Aorta (tissue), 5 donors: Measurements from ENCODE around the gene AGAP1. TPM values are rescaled to one million over a fixed set of nuclear protein-coding genes. Genes with fewer than 3 reads are reported as not detected.

Source experiments
- ATAC-seq: fragments of 200-7000 bp; cut with Tn5 transposase; one replicate; pipeline ENCODE4 v1.9.1; 2022; ENCODE audit warnings: moderate library complexity; ENCODE audit not compliant: low FRiP score
- DNase-seq, 2 donors: peaks; one replicate each; pipeline ENCODE4 v3.0.0-alpha.2; 2020
- H3K27ac ChIP-seq, 2 donors: one replicate each; pipeline ENCODE4 v1.5.1; 2013; ENCODE audit warnings: low read length in 2 of 2, mild to moderate bottlenecking in 2 of 2, moderate library complexity in 2 of 2, control low read depth in 1 of 2, inconsistent platforms in 1 of 2, low read depth in 1 of 2
- H3K27me3 ChIP-seq, 2 donors: one replicate each; pipeline ENCODE4 v1.6.1; 2013; ENCODE audit warnings: control low read depth in 1 of 2, low read length in 1 of 2, mild to moderate bottlenecking in 1 of 2, moderate library complexity in 1 of 2; ENCODE audit not compliant: insufficient read depth in 2 of 2, control insufficient read depth in 1 of 2
- H3K36me3 ChIP-seq, 2 donors: one replicate each; pipeline ENCODE4 v1.6.1; 2013; ENCODE audit warnings: control low read depth in 1 of 2, low read length in 1 of 2, mild to moderate bottlenecking in 1 of 2; ENCODE audit not compliant: insufficient read depth in 2 of 2, control insufficient read depth in 1 of 2
- H3K4me1 ChIP-seq, 2 donors: one replicate each; pipeline ENCODE4 v1.6.1; 2013; ENCODE audit warnings: low read length in 2 of 2, control low read depth in 1 of 2, mild to moderate bottlenecking in 1 of 2, moderate library complexity in 1 of 2; ENCODE audit not compliant: insufficient read depth in 2 of 2, control insufficient read depth in 1 of 2
- H3K4me3 ChIP-seq, 2 donors: one replicate each; pipeline ENCODE4 v1.5.1; 2013; ENCODE audit warnings: low read length in 2 of 2, control low read depth in 1 of 2, mild to moderate bottlenecking in 1 of 2
- H3K9me3 ChIP-seq: one replicate; pipeline ENCODE4 v1.6.1; 2013; ENCODE audit warnings: mild to moderate bottlenecking, low read length; ENCODE audit not compliant: control insufficient read depth
- WGBS, 2 donors: extraction: QIAGEN DNeasy Blood & Tissue Kit; methylation state at CpG; one replicate each; pipeline ENCODE4 v1.1.7; 2013; 5-methylcytosine and 5-hydroxymethylcytosine counted together
- intact Hi-C, 2 donors: fragments of 100-400 bp; cut with DNase I; formaldehyde crosslinking; loops; one replicate each; pipeline versions ENCODE4 v1.14.2 to v1.15.0; 2022
- polyA plus RNA-seq, 2 donors: library from polyadenylated mRNA; stranded (reverse); fragments of 200-250 nt; gene quantifications; one replicate each; pipeline ENCODE4 v1.2.3, GENCODE V29; 2013
- total RNA-seq, 2 donors: library from RNA; stranded (reverse); fragmentation: NEBNext Ultra II Directional; extraction: Animal tissue kit (Norgen Biotek cat#: 25700); gene quantifications; one replicate each; pipeline ENCODE4 v1.2.1, GENCODE V29; 2021
- donor health status: healthy with polysubstance abuse.
- donor health status: Bipolar disorder and iron deficiency.
- donor health status: DM: no; HTN: no; CAD: no.
- donor health status: DM: no; HTN: no; CAD: no.
- donor health status: DM: yes; HTN: yes; CAD: no.

AGAP1 gene
- total and polyA plus RNA-seq, 4 donors, result 3.0 to 32.7 (median 12.7) TPM

DNA sequence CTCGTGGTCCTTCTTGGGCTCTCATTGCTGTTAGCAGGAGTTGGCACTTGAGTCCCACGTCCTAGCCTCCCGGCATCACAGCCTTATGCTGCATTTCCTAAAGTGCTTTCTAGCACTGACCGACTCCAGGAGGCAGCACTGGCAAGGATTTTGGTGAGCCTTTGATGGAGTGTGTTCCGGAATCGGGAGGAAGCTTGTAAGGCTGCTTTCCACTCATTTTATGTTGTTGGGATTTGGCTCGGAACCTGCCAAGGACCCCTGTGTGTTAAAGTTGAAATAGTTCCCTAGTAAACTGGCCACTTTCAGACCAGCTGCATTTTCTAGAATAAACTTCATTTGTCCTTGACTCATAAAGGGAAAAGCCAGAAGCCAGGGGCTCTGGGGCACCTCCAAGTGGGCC, 88.9 kb downstream of the AGAP1 start:
- no peak overlapping the region for H3K4me3 ChIP-seq
- no peak for DNase-seq
- H3K36me3 ChIP-seq, result no peaks in the 10 kb centered on the region
- H3K9me3 ChIP-seq, result no peaks in the 10 kb centered on the region
- no peak overlapping the region for H3K27ac ChIP-seq
- H3K27me3 ChIP-seq, result no peaks in the 10 kb centered on the region
- 92 to 94% methylated on average over 7 of the region's 7 CpGs for WGBS, 2 donors
- intact Hi-C loops, result no loop called here
- H3K4me1 ChIP-seq, result no peaks in the 10 kb centered on the region
- no peak for ATAC-seq

DNA sequence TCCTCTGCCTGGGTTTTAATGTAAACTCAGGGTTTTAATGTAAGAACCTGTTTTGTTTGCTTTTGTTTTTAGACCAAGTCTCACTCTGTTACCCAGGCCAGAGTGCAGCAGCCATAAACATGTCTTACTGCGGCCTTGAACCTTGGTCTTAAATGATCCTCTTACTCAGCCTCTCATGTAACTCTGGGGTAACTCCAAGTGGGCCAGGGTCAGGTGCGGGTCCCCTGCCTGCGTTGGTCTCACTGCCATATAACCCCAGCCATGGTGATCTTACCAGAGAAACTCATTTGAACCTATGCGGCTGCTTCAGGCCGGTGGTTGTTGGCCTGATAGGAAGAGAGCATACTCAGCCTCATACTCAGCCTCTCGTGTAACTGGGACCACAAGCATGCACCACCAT, 89.3 kb downstream of the AGAP1 start:
- Histone ChIP-seq H3K36me3 (no peaks in the 10 kb centered on the region), H3K4me3 (no peak overlapping the region), H3K27ac (no peak overlapping the region), H3K9me3 (no peaks in the 10 kb centered on the region), H3K27me3 (no peaks in the 10 kb centered on the region), H3K4me1 (no peaks in the 10 kb centered on the region)
- intact Hi-C loops, result no loop called here
- DNase-seq (no peak), ATAC-seq (no peak)
- 96 to 98% methylated on average over 6 of the region's 6 CpGs for WGBS, 2 donors

DNA sequence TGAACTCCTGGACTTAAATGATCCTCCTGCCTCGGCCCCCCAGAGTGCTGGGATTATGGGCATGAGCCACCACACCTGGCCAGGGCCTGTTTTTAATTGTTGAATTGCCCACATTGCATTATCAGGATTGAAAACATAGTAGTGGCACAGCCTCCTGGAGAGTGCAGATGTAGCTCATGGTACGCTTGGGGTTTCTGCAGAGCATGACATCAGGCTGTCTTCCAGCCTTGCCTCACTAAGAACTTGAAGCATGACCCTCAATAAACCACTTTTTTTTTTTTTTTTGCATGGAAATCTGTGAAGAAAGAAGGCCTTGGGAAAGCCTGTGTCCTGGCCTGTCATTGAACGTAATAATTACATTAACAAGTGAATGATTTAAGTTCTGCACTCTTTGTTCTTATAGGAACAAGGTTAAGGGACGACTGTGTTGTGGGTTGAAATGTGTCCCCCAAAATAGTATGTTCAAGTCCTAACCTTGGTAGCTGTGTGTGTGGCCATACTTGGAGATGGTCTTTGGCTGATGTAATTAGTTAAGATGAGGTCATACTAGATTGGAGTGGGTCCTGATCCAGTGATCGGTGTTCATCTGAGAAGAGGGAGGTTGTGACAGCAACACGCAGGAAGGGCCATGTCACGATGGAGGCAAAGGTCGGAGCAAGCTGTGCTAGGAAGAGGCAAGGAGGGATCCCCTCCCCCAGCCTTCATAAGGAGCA, 90.2 kb downstream of the AGAP1 start:
- H3K4me3 ChIP-seq, result no peak overlapping the region
- no peak for ATAC-seq
- DNase-seq, result peak in 1 of 2 donors; percentile 32
- H3K27me3 ChIP-seq, result no peaks in the 10 kb centered on the region
- H3K4me1 ChIP-seq, result no peaks in the 10 kb centered on the region
- H3K36me3 ChIP-seq, result no peaks in the 10 kb centered on the region
- H3K27ac ChIP-seq, result no peak overlapping the region
- intact Hi-C loops, result no loop called here
- WGBS, 2 donors, result 87 to 90% methylated on average over 8 of the region's 8 CpGs
- no peaks in the 10 kb centered on the region for H3K9me3 ChIP-seq

DNA sequence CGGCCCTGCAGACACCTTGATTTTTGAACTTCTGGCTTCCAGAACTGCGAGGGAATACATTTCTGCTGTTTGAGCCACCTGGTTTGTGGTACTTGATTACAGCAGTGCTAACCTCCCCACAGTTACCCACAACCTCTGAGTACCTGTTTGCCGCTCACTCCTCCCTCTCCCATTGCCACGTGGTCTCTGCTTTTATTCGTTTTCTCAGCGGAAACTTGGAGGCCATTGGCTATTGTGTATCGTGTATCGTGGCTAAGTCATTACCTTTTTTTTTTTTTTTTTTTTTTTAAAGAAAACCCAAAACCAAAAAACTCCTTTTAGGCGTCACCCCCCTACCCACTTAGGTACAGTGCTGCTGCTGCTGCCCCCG, 90.8 kb downstream of the AGAP1 start:
- no peak overlapping the region for H3K27ac ChIP-seq
- DNase-seq, result no peak

DNA sequence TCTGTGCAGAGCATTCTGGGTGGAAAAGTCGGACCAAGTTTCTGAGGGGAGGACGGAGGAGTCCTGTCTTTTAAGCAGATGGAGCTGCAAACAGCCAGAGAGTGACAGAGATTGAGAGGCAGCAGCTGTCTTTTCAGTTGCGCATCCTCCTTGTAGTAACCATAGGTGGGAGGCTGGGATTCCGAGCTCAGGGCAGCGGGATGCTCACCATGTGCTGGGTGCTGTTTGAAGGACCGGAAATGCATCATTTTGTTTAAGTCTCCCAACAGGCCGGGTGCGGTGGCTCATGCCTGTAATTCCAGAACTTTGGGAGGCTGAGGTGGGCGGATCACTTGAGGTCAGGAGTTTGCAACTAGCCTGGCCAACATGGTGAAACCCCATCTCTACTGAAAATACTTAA, 93.4 kb downstream of the AGAP1 start:
- H3K27me3 ChIP-seq, result no peaks in the 10 kb centered on the region
- H3K4me1 ChIP-seq, result no peaks in the 10 kb centered on the region
- no peak overlapping the region for H3K27ac ChIP-seq
- intact Hi-C loops, result no loop called here
- no peaks in the 10 kb centered on the region for H3K36me3 ChIP-seq
- ATAC-seq (no peak), DNase-seq (no peak)
- WGBS, 2 donors, result 97% methylated on average over 9 of the region's 9 CpGs
- H3K4me3 ChIP-seq, result no peak overlapping the region
- H3K9me3 ChIP-seq, result no peaks in the 10 kb centered on the region

More for the DNA sequence above, 90.8 kb downstream of the AGAP1 start:
- Histone ChIP-seq H3K9me3 (no peaks in the 10 kb centered on the region), H3K4me3 (no peak overlapping the region), H3K36me3 (no peaks in the 10 kb centered on the region), H3K4me1 (no peaks in the 10 kb centered on the region), H3K27me3 (no peaks in the 10 kb centered on the region)
- 76 to 79% methylated on average over 10 of the region's 10 CpGs for WGBS, 2 donors
- intact Hi-C loops, result no loop called here
- no peak for ATAC-seq

DNA sequence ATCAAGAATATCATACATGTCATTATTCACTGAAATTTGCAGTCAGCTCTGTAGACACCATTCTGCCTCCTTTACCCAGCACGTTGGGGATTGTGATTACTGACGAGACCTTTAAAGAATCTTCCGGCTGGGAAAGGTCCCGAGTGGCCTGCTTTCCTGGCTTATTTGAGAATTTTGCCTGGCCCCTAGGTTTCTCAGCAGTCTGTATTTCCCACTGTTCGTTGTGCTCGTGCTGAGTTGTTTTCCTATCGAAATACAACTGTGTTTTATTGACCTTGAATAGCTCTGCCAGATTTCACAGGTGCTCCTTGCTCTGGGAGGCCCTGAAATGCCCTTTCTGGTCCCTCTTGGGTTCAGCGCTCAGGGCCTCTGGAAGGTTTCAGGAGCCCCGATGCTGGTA, 94.9 kb downstream of the AGAP1 start:
- no peak for DNase-seq

DNA sequence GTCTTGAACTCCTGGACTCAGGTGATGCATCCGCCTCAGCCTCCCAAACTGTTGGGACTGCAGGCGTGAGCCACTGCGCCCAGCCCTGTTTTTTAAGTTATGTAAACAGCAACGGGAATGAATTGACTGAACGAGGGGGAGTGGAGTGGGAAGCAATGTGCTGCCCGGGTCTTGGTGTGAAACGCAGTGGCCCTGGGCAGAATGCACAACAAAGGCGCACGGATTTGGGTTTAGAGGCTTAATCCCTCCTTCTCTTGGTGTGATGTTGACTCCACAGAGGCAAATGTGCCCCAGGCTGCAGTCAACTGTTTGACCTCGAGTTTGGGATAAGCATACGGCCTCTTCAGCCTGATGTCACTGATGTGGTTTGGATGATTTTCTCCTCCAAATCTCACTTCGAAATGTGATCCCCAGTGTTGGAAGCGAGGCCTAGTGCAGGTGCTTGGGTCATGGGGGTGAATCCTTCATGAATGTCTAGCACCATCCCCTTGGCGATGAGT, 97.4 kb downstream of the AGAP1 start:
- Histone ChIP-seq H3K4me3 (no peak overlapping the region), H3K9me3 (no peaks in the 10 kb centered on the region), H3K36me3 (no peaks in the 10 kb centered on the region), H3K27me3 (no peaks in the 10 kb centered on the region), H3K4me1 (no peaks in the 10 kb centered on the region), H3K27ac (no peak overlapping the region)
- DNase-seq, result no peak
- 92 to 96% methylated on average over 14 of the region's 14 CpGs for WGBS, 2 donors
- intact Hi-C loops, result loop anchor here (5.0 to 10.0 kb wide), 2 partner anchors 156 to 454 kb away; no protein-coding TSS in a partner anchor
- no peak for ATAC-seq

More for the DNA sequence above, 94.9 kb downstream of the AGAP1 start:
- no peak overlapping the region for H3K4me3 ChIP-seq
- ATAC-seq, result no peak
- H3K27ac ChIP-seq, result no peak overlapping the region
- intact Hi-C loops, result no loop called here
- H3K36me3 ChIP-seq, result no peaks in the 10 kb centered on the region
- WGBS, 2 donors, result 70 to 78% methylated on average over 9 of the region's 9 CpGs
- H3K9me3 ChIP-seq, result no peaks in the 10 kb centered on the region
- no peaks in the 10 kb centered on the region for H3K27me3 ChIP-seq
- H3K4me1 ChIP-seq, result no peaks in the 10 kb centered on the region

DNA sequence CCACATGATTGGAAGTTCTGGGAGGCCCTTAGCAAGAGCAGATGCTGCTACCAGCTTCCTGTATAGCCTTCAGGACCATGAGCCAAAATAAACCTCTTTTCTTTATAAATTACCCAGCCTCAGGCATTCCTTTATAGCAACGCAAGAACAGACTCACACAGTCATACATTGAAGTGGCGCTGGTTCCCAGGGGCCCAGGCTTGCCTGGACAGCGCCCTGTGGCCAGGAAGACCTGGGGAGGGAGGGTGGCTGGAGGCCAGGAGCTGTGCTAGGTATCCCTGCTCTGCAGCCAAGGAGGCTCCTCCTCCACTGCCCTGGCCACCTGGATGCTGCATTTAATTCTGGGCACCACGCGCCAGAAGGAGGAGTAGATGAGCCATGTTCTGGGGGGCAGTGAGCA, 98.1 kb downstream of the AGAP1 start:
- Histone ChIP-seq H3K27me3 (no peaks in the 10 kb centered on the region), H3K27ac (no peak overlapping the region), H3K4me1 (no peaks in the 10 kb centered on the region), H3K36me3 (no peaks in the 10 kb centered on the region), H3K4me3 (no peak overlapping the region), H3K9me3 (no peaks in the 10 kb centered on the region)
- intact Hi-C loops, result loop anchor here (5.0 to 10.0 kb wide), 2 partner anchors 157 to 455 kb away; no protein-coding TSS in a partner anchor
- DNase-seq (no peak), ATAC-seq (no peak)
- 58 to 62% methylated on average over 5 of the region's 5 CpGs for WGBS, 2 donors

DNA sequence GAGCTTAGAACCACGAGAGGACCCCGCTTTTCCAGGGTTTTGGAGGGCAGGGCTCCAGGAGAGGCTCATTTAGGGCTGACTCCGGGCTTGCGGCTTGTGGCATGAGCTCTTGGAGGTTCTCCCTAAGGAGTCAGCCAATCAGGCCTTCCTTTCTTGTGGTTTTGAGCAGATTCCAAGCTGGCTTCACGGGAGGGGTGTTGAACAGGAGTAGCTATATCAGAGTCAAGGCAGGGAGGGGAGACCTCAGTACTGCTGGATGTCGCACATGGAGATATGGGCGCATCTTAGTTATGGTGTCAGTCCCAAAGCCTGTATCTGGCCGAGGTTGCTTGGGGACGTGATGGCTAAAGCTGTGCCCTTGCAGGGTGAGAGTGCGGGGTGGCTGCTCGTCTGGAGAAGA, 98.6 kb downstream of the AGAP1 start:
- 86 to 87% methylated on average over 11 of the region's 11 CpGs for WGBS, 2 donors
- no peaks in the 10 kb centered on the region for H3K9me3 ChIP-seq
- intact Hi-C loops, result loop anchor here (5.0 to 10.0 kb wide), 2 partner anchors 158 to 455 kb away; no protein-coding TSS in a partner anchor

More for the DNA sequence above, 98.6 kb downstream of the AGAP1 start:
- no peaks in the 10 kb centered on the region for H3K27me3 ChIP-seq
- ATAC-seq, result no peak
- H3K4me1 ChIP-seq, result no peaks in the 10 kb centered on the region
- no peaks in the 10 kb centered on the region for H3K36me3 ChIP-seq
- no peak for DNase-seq
- H3K27ac ChIP-seq, result no peak overlapping the region
- no peak overlapping the region for H3K4me3 ChIP-seq
